ENCODE data around the gene INTS4.
"Not testable (repeated sequence)": the region's sequence is repeated elsewhere in the genome, so short reads cannot be mapped to it uniquely, and the experiment has no call there.

INTS4 gene

DNA sequence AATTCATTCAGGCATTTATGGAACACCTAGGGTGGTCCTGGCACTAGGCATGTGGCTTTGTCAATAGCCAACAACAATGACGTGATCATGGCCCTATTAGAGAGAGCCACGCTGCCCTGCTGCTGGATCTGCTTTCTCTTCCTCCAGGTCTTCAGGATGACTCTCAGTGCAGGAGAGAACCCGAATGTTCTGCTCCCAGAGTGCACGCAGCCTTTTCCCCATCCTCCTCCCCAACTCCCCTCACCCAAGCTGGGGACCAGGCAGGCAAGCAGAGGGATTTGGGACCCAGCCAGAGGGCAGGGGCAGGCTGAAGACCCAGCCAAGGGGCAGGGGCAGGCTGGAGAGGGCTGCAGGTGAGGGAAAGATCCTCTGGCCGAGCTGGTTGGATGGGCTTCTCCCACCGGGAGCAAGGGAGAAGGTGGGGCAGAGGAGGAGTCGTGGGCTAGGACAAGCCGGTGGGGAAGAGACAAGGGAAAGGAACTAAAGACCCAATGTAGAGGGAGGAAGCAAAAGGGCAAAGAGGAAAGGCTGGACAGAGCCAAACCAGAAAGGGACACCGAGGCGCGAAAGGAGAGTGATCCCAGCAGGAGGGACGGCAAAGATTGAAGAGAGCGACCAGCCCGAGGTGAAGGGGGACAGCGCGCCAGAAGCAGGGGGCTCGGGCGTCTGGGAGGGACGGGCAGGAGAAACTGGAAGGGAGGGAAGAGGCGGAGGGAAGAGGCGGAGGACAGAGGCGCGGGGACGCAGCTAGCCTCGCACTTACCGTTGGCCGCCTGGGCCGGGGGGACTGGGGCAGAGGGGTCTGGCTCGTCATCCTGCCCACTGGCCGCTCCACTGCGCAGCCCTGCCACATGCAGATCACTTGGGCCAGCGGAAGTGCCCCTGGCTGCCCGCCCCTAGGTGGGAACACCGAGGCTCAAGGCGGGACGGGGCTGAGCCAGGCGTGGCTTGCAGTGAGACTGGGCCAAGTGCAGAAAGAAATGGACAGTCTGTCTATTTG is 28.2 kb upstream of the INTS4 start, which contains the start of gene KCTD14:
KCTD14 (minus strand) TSS at position 880 of the 1,000 bp plus-strand sequence; CDS start at position 853, 27 bp downstream.
- DNase-seq (ENCODE audit: low read depth), result no peak

DNA sequence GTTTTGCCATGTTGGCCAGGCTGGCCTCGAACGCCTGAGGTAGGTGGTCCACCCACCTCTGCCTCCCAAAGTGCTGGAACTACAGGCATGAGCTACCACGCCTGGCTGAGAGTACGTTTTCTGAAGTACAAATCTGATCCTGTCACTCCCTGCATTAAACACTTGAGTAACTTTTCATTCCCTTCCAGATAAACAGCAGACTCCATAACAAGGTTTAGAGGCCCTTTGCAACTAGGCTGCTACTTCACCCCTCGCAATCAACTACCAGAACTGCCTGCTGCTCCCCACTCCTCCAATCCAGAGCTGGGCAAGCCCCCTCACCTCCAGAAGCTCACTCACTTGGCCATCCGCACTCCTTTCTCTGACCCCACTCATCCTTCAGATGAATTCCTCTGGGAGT is 27.1 kb upstream of the INTS4 start:
- DNase-seq (ENCODE audit: low read depth), result no peak

DNA sequence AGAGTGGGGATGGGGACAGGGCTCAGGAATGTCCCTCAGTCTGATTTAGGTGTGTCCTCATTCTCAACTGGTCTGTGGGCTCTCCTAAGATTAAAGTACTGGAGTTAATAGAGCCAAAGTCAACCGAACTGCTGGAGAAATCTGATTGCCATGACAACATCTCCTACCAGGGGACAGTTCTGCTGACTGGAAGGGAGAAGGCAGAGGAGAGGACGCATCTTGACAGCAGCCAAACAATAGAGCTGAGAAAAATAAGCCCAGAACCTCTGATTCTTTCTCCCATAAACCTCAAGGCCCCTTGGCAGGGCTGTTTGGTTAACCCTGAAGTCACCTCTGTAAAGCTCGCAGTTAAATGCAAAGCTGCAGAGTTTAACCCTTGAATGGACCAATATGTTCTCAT is 25.8 kb upstream of the INTS4 start:
- no peak for DNase-seq (ENCODE audit: low read depth)

DNA sequence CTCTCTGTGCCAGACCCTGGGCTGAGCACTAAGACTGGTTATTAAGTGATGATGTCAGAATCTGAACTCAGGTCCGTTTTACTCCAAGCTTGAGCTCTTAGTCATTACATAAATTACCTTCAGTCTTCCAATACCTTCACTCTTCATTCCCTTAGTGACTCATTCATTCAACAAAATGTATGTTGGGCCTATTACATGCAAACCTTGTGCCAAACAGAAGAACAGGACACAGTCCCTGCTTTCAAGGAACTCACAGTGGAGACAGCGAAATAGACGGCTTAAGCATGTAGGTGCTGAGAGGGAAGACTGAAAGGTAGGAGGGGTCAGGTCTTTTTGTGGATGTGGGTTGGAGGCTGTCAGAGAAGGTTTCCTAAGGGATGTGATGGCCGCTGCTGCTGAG is 25.3 kb upstream of the INTS4 start:
- no peak for DNase-seq (ENCODE audit: low read depth)

DNA sequence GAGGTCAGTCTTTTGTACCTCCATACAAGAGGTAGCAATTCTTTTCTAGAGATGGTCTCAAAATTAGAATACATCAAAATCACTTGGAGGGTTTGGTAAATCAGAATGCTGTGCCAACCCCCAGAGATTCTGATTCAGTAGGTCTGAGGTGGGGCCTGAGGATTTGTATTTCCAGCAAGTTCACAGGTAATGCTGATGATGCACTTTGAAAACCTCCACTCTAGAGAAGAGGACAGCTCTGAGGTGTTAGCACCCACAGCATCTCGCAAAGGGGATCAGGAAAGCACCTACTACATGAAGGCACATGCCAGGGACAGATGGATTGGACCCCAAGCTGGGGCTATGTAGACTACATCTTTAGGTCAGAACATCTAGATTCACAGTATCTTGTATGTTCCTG is 21.4 kb upstream of the INTS4 start:
- DNase-seq (ENCODE audit: low read depth), result no peak

DNA sequence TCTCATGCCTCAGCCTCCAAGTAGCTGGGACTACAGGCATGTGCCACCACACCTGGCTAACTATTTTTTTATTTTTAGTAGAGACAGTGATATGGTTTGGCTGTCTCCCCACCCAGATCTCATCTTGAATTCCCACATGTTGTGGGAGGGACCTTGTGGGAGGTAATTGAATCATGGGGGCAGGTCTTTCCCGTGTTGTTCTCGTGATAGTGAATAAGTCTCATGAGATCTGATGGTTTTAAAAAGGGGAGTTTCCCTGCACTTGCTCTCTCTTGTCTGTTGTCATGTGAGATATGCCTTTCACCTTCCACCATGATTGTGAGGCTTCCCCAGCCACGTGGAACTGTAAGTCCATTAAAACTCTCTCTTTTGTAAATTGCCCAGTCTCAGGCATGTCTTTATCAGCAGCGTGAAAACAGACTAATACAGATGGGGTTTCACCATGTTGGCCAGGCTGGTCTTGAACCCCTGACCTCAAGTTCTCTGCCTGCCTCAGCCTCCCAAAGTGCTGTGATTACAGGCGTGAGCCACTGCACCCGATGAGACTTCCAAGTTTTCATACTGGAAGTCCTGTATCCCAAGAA is 20.6 kb upstream of the INTS4 start:
- DNase-seq (ENCODE audit: low read depth), result not testable (repeated sequence)

DNA sequence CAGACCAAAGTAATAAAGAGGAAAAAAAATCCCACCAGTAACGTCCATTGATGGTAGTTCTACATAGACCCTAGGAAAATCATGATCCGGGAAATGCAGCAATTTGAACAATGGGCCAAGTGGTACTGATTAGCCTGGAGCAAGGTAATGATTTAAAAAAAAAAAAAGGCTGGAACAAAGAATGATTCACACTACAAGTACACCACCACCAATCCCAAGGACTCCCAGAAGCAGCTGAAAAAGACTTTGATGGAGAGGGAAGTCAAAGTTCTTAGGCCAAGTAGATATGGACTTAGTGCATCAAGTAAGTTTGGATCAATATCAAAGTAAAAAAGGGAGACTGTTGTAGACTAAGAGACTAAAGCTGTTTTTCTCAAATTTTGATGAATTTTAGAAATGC is 16.8 kb upstream of the INTS4 start:
- DNase-seq (ENCODE audit: low read depth), result no peak

DNA sequence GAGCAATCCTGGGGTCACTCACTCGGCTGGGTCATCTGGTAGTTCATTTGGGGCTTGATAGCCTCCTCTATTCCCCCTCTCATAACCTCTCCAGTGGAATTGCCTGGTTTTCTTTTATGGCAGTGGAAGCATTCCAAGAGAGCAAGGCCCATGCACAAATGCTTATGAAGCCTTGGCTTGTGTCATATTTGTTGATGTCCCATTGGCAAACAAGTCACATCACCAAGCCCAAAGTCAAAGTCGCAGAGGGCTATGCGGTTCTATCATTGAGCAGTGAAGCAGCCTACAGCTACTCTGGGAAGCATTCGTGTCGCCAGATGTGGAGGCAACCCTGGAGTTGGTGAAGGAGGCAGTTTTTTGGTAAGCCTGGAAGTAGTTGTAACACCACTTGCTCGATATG is 16.3 kb upstream of the INTS4 start:
- no peak for DNase-seq (ENCODE audit: low read depth)

DNA sequence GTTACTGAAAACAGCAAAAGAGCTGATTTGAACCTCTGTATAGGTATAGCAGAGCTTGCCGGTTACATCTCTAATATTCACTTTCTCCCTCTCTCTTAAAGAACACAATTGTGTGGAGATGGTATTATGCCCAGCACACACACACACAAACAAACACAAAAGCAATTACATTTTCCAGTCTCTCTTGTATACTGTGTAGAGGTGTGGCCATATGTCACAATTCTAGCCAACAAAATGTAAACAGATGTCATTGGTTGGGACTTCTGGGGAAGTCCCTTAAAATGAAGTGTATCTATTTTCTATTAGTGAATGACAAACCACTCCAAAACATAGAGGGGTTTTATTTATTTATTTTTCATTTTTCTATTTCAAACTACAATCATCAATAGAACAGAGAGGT is 15.8 kb upstream of the INTS4 start:
- no peak for DNase-seq (ENCODE audit: low read depth)

DNA sequence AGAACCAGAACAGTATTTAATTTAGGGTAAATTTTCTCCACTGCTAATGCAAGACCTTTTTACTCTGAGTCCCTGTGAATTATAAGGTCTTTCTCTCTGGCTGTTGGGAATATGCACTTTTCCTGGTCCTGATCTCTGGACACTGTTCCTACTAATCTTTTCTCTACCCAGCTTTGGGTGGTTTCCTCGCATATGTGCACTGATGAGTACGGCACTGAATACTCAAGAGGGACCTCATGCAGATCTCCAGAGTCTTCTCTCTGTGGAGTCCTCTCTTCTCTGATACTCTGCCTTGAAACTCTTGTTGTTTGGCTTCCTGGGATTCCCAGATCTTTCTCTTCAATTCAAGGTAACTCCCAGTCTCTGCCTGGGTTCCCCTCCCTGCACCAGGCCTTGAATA is 14.6 kb upstream of the INTS4 start:
- DNase-seq (ENCODE audit: low read depth), result no peak

DNA sequence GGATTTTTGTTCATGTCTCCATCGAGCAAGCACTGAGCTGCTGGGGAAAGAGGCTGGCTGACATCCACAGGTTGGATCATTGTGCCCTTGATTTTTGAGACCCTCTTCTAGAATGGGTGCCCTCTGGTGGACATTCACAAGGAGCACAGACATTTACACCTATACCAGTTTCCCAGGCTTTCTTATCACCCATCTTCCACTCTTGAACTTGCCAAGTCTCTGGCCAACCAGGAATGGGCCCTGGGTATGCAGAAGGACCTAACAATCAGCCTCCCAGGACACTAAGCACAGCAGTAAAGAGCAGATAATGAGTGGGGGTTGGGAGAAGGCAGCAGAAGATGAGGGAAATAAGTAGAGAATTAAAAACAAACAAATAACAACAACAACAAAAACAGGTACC is 5.7 kb upstream of the INTS4 start:
- DNase-seq (ENCODE audit: low read depth), result peak; percentile 36

DNA sequence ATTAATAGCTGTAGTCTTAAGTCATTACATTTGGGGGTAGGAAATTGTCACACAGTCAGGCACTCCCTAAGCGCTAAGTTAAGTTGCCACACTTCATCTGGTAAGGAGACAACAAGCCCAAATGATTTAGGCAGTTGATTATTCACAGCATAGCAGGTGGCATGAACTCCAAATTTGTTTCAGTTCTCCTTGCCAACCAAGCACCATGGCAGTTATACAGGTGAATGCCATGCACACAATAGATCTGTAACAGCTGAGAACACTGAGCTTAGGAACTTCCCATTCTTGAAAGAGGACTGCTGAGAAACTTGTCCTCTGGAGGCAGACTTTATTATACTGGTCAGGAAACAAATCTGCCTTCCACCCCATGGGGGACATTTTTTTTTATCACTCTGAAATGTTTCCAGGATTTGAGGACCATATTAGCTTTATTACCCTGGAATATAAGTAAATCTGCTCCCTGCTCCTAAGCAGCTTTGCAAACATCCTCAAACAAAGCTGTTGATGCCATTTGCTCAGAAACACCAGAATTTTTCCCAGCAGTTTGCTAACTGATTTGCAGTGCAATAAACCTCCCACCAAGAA is 5.1 kb upstream of the INTS4 start:
- no peak for DNase-seq (ENCODE audit: low read depth)

DNA sequence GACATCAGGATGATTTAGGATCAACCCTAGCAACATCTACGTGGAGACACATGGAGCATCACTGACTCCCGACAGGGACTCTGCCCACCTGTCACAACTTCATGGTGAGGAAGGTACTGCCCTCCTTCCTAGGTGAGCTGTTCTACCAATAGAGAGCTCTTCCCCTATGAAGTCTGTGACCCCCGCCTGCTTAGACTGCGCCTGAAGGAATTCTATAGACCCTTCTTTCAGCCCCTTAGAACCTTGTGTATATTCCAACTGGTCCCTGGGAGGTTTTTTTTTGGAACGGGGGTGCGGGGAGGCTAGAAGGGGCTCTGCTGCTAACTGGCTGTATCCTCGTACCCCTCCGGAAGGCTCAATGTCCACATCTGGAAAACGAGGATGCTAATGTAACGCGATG is 566 bp downstream of the INTS4 start:
- no peak for DNase-seq (ENCODE audit: low read depth)

DNA sequence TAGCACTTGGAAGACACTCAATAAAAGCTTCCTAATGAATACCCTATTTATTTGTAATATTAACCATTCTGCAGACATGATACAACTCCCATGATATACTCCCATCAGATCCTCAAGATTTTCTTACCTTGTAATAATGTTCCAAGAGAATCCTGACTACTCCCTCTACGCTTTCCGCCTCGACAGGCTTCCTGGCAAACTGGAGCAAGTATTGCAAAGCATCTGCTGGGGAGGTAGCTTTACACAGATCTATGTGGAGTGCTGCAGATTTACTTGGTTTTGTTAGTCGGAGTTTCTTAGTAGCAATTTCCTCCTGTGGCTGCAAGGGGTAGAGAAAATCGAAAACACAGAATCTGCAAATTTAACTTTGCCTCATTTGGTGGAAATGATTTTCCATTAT is 3.5 kb downstream of the INTS4 start:
- no peak for DNase-seq (ENCODE audit: low read depth)

DNA sequence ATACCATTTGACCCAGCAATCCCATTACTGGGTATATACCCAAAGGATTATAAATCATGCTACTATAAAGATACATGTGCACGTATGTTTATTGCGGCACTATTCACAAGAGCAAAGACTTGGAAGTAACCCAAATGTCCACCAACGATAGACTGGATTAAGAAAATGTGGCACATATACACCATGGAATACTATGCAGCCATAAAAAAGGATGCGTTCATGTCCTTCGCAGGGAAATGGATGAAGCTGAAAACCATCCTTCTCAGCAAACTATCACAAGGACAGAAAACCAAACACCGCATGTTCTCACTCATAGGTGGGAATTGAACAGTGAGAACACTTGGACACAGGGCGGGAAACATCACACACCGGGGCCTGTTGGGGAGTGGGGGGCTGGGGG is 8.0 kb downstream of the INTS4 start:
- not testable (repeated sequence) for DNase-seq (ENCODE audit: low read depth)

DNA sequence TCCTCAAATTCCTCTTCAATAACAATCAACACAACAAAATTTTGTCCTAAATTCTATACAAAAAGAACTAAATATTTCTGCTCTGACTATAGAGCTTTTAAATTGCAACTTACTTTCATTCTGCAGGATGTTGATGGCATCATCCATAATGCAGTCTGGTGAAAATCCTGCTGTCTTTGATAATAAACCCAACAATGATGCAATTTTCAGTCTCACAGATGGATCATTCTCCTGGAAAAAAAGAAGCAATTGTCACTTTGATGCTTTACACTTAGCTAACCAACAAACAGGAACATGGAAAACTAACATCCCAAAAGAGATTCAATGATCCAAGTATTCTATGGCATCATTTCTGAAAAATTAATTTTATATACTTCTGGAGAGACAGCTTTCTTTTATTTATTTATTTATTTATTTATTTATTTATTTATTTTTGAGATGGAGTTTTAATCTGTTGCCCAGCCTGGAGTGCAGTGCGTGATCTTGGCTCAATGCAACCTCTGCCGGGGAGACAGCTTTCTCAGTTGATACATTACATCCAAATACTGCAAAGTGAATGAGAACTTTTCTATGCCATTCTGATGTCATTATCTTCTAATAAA is 13.0 kb downstream of the INTS4 start:
- no peak for DNase-seq (ENCODE audit: low read depth)

DNA sequence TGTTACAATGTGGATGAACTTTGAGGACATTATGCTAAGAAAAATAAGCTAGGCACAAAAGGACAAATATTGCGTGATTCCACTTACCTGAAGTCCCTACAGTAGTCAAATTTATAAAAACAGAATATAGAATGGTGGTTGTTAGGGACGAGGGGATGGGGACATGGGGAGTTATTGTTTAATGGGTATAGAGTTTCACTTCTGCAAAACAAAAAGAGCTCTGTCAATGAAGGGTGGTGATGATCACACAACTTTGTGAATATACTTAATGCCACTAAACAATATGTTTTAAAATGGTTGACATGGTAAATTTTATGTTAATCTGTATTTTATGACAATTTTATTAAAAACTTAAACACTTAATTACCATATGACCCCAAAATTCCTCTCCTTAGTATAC is 26.1 kb downstream of the INTS4 start:
- no peak for DNase-seq (ENCODE audit: low read depth)

DNA sequence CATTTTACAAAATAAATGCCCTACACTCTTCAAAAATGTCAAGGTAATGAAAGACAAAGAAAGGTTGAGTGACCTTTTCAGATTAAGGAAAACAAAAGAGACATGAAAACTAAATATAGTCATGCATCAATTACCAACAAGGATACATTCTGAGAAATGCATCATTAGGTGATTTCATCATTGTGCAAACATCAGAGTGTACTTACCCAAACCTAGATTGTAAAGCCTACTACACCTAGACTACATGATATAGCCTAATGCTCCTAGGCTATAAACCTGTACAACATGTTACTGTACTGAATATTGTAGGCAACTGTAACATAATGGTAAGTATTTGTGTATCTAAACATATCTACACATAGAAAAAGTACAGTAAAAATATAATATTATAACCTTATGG is 26.7 kb downstream of the INTS4 start:
- no peak for DNase-seq (ENCODE audit: low read depth)

DNA sequence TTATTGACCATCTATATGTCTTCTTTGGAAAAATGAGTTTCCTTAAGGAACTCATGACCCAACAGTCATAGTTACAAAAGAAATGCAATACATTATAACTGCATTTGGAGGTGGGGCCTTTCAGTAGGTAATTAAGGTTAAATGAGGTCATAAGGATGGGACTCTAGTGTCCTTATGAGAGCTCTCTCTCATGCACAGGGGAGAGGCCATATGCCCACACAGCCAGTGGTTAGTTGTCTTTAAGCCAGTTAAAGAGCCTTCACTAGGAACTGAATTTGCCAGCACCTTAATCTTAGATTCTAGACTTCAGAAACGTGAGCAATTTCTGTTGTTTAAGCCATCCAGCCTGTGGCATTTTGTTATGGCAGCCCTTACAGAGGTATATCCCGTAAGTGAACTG is 27.3 kb downstream of the INTS4 start:
- DNase-seq (ENCODE audit: low read depth), result no peak

DNA sequence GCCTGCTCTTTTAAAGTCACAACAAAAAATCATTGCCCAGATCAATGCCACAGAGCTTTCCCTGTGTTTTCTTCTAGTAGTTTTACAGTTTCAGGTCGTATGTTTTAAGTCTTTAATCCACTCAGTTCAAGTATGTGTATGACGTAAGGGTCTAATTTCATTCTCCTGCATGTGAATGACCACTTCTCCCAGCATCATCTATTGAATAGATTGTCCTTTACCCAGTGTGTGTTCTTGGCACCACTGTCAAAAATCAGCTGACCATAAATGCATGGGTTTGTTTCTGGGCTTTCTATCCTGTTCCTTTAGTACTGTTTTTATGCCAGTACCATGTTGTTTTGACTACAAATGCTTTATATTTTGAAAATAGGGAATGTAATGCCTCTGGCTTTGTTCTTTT is 28.1 kb downstream of the INTS4 start:
- no peak for DNase-seq (ENCODE audit: low read depth)

DNA sequence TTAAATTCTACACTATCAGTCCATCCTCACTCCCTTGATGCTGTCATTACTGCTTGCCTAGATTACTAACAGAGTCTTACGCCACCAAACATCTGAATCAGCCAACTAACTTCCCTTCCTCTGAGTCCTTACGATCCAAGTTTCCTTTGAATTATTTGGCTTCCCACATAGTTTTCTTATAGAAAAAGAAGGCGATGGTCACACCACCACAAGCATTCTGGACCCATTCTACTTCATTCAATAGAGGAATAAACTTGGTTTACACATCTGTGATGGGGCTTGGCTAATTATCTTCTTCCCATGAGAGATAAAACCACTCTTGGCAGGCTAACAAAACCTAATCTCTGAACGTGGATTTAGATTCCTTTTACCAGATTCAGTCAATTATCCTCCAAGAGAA is 35.0 kb downstream of the INTS4 start:
- DNase-seq (ENCODE audit: low read depth), result no peak

DNA sequence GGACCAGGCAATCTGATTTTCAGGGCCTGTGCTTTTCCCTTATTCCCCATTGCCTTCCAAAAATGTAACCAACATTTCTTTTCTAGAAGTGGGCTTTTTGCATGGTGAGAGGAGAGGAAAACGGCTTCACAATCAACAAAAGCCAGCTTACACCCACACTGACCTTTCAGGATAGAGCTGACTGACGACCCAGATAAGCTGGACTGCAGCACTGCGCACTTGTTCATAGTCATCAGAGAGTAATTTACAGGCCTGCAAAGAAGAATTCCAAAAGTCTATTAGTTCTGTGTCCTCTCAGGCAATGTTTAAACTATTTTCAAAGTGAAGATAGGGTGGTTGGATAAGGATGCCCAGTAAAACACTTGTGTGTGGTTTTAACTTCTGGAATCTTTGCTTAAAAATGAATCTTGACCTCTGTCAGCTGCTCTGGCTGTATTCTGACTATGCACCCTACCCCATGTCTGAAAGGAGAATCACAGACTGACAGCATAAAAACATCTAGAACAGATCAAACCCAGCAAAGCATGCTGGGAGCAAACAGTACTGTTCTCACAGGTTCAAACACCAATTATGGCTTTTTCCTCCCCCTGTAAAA is 35.8 kb downstream of the INTS4 start:
- DNase-seq (ENCODE audit: low read depth), result not testable (repeated sequence)

Measured in activated T-cell treated with anti-CD3 and anti-CD28 coated beads for 24 hours (primary cell).